ENCODE measurements around the gene KCNK2. TPM values are rescaled to one million over a fixed set of nuclear protein-coding genes. Genes with fewer than 3 reads are reported as not detected.

The KCNK2 gene
- total RNA-seq, 4 donors from 2014 or later, result 1.4 to 8.2 (median 5.2) TPM

DNA sequence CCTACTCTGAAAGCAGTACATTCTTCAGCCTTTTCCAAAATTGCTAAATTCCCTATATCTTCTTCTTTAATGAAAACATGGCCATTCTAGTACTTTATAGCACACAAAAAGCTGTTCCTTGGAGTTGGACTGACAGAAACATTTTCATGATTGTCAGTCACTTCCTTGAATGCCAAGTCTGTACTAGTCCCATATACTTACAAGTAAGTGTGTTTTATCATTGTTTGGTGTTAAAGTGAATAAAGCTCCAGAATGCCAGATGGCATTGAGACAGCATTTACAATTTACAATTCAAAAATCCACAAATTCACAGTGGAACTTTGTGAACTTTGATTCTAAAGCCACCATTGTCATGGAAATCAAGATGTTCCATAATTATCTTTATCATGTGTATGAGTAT lies 36.5 kb downstream of the KCNK2 start:
- H3K36me3 ChIP-seq, result no peaks in the 10 kb centered on the region
- no peaks in the 10 kb centered on the region for H3K27me3 ChIP-seq
- H3K4me1 ChIP-seq, result peaks cover 13% of the 10 kb centered on the region
- peak overlapping the region; percentile 67 for H3K27ac ChIP-seq
- no peaks in the 10 kb centered on the region for H3K9me3 ChIP-seq
- no peak for DNase-seq (ENCODE audit: low spot score in 2 of 2)
- TF ChIP-seq, protein P1, sequence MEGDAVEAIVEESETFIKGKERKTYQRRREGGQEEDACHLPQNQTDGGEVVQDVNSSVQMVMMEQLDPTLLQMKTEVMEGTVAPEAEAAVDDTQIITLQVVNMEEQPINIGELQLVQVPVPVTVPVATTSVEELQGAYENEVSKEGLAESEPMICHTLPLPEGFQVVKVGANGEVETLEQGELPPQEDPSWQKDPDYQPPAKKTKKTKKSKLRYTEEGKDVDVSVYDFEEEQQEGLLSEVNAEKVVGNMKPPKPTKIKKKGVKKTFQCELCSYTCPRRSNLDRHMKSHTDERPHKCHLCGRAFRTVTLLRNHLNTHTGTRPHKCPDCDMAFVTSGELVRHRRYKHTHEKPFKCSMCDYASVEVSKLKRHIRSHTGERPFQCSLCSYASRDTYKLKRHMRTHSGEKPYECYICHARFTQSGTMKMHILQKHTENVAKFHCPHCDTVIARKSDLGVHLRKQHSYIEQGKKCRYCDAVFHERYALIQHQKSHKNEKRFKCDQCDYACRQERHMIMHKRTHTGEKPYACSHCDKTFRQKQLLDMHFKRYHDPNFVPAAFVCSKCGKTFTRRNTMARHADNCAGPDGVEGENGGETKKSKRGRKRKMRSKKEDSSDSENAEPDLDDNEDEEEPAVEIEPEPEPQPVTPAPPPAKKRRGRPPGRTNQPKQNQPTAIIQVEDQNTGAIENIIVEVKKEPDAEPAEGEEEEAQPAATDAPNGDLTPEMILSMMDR (IDR thresholded peaks at IDR 0.05), result no peak
- TF ChIP-seq POLR2A (IDR thresholded peaks at IDR 0.05) (no peak), EP300 (IDR thresholded peaks at IDR 0.05) (no peak), POLR2AphosphoS5 (IDR thresholded peaks at IDR 0.05) (no peak)
- no peak overlapping the region for H3K4me3 ChIP-seq

DNA sequence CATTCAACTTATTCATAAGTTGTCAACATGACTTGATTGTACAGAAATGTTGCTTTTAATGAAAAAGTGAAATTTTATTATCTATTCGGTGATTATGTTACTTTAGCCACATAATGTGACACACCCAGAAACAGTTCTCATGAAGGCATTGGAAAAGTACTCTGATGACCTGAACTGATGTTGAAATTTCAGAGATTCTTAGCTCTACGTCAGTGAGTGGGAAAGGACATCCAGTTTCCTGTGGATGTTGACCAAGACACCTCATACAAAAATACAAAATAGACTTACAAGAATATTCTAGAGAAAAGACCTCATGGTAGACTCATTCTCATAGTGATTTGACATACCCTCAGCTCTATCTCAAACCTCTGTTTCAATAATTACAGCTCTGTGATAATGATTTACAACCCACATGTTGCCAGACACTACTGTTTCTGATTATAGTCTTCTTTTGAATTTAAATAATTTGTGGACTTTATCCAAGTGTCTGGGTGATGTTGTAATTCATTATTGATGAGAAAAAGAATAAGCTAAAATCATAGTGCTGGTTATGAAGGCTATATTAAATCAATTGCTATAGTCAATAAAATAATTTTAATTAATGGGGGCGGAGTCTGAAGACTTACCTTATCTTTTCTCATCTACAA lies 37.3 kb downstream of the KCNK2 start:
- no peaks in the 10 kb centered on the region for H3K36me3 ChIP-seq
- no peaks in the 10 kb centered on the region for H3K27me3 ChIP-seq
- peaks cover 6% of the 10 kb centered on the region for H3K4me1 ChIP-seq
- TF ChIP-seq POLR2A (IDR thresholded peaks at IDR 0.05) (no peak), POLR2AphosphoS5 (IDR thresholded peaks at IDR 0.05) (no peak), EP300 (IDR thresholded peaks at IDR 0.05) (no peak)
- TF ChIP-seq, protein P1 (IDR thresholded peaks at IDR 0.05), result no peak
- no peaks in the 10 kb centered on the region for H3K9me3 ChIP-seq
- no peak overlapping the region for H3K4me3 ChIP-seq
- peak overlapping the region; percentile 67 for H3K27ac ChIP-seq
- DNase-seq (ENCODE audit: low spot score in 2 of 2), result no peak
- 55% methylated on average over 3 of the region's 3 CpGs for WGBS

DNA sequence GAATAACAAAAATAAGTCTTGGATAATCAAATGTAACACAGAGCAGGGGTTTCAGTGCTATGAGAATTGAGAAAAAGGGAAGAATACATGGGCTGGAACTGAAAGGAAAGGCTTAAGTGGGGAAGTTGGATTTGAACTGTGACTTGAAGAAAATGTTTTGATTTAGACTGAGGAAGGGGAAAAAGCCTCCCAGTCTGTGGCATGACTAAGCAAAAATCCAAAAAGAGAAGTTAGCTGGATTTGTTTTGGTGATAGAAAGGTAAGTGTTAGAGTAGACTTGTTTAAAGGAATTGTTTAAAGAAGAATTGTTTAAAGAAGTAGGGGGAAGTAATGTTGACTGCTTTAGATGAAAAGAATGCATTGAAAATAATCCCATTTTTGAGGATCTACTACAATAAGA lies 46.0 kb downstream of the KCNK2 start:
- no peak overlapping the region for H3K4me3 ChIP-seq
- no peaks in the 10 kb centered on the region for H3K36me3 ChIP-seq
- no peak overlapping the region for H3K27ac ChIP-seq
- TF ChIP-seq POLR2A (IDR thresholded peaks at IDR 0.05), result no peak
- no peak for TF ChIP-seq POLR2AphosphoS5 (IDR thresholded peaks at IDR 0.05)
- TF ChIP-seq, protein P1 (IDR thresholded peaks at IDR 0.05), result no peak
- no peak for TF ChIP-seq EP300 (IDR thresholded peaks at IDR 0.05)
- no peaks in the 10 kb centered on the region for H3K4me1 ChIP-seq
- no peak for DNase-seq (ENCODE audit: low spot score in 2 of 2)
- no peaks in the 10 kb centered on the region for H3K27me3 ChIP-seq
- H3K9me3 ChIP-seq, result no peaks in the 10 kb centered on the region

DNA sequence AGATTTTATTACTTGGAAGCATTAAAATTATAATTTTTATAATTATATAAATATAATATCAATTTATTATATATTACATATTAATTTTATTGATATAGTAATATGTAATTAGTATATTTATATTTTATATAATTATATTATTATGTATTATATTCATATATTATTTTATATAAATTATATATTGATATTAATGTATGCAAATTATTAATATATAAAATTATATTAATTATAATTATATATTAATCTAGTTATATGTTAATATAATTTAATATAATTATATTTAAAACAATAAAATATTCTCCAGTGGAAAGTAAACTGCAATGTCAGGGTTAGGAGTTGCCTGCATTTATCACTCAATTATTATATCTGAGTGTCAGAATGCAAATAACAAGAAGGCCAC lies 48.8 kb downstream of the KCNK2 start:
- no peaks in the 10 kb centered on the region for H3K9me3 ChIP-seq
- no peak overlapping the region for H3K4me3 ChIP-seq
- H3K4me1 ChIP-seq, result no peaks in the 10 kb centered on the region
- TF ChIP-seq, protein P1 (IDR thresholded peaks at IDR 0.05), result no peak
- TF ChIP-seq POLR2A (IDR thresholded peaks at IDR 0.05), result no peak
- TF ChIP-seq POLR2AphosphoS5 (IDR thresholded peaks at IDR 0.05), result no peak
- TF ChIP-seq EP300 (IDR thresholded peaks at IDR 0.05), result no peak
- H3K36me3 ChIP-seq, result no peaks in the 10 kb centered on the region
- no peak overlapping the region for H3K27ac ChIP-seq
- H3K27me3 ChIP-seq, result no peaks in the 10 kb centered on the region
- no peak for DNase-seq (ENCODE audit: low spot score in 2 of 2)

DNA sequence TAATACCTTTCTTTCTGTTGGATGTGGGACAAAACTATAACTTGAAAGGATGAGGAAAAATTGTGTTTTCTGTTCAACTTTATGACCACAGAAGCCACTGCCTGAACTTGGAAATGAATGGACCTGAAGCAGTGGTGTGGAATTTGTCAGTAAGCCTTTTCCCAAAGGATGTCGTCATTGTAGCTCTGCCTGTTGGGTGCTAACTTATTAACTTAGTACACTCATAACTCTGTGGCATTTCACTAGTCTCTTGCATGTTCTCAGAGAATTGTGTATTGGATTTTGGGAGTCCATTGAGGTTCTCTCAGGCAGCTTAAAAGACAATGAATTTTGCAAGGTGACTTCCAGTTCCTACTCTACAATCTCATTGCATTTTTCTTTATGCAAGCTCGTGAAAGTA lies 49.6 kb downstream of the KCNK2 start:
- H3K36me3 ChIP-seq, result no peaks in the 10 kb centered on the region
- no peak for DNase-seq (ENCODE audit: low spot score in 2 of 2)
- no peak overlapping the region for H3K4me3 ChIP-seq
- TF ChIP-seq POLR2AphosphoS5 (IDR thresholded peaks at IDR 0.05), result no peak
- no peak for TF ChIP-seq POLR2A (IDR thresholded peaks at IDR 0.05)
- TF ChIP-seq, protein P1 (IDR thresholded peaks at IDR 0.05), result no peak
- no peak for TF ChIP-seq EP300 (IDR thresholded peaks at IDR 0.05)
- WGBS, result 78% methylated on average over 2 of the region's 2 CpGs
- H3K4me1 ChIP-seq, result no peaks in the 10 kb centered on the region
- H3K27ac ChIP-seq, result no peak overlapping the region
- H3K9me3 ChIP-seq, result no peaks in the 10 kb centered on the region
- no peaks in the 10 kb centered on the region for H3K27me3 ChIP-seq

Measured in suprapubic skin (tissue), 4 donors.